K562 (cell line): ENCODE results near the gene NPR3. TPM values are rescaled to one million over a fixed set of nuclear protein-coding genes. Genes with fewer than 3 reads are reported as not detected.

ENCODE experiments used
- ATAC-seq: fragments of 200-7000 bp; cut with Tn5 transposase; 3 replicates; pipeline ENCODE4 v1.9.1; 2020; ENCODE audit warnings: moderate library complexity
- BruUV-seq: library from RNA; stranded (reverse); fragments of 400-500 nt; replicated peaks from 2 replicates; lab custom pipeline; 2021; lab: Mats Ljungman, UMichigan
- CTCF ChIA-PET: fragments of 300-600 bp; formaldehyde crosslinking; extraction: SDS; loops from one replicate; lab custom pipeline; 2021; ENCODE audit warnings: low intra/inter-chr PET ratio; lab: Yijun Ruan, JAX
- POLR2A ChIA-PET: fragments of 300-600, 350-650 bp; sonication (Branson Sonifier 250); formaldehyde crosslinking; extraction: SDS; loops from one replicate; lab custom pipeline; 2021; ENCODE audit warnings: antibody characterized with exemption, inconsistent platforms; lab: Yijun Ruan, JAX
- DNase-seq, 4 experiments: peaks; one replicate each; pipeline versions ENCODE4 v3.0.0 to v3.0.0-alpha.2; 2011 to 2018; ENCODE audit warnings: low spot score in 3 of 4, mixed read lengths in 3 of 4; ENCODE audit errors: extremely low read depth in 1 of 4
- FAIRE-seq: peaks from 2 replicates; lab custom pipeline; 2011; peaks lifted over from hg19 to GRCh38; lab: Jason Lieb, UNC
- H2AFZ ChIP-seq: 2 replicates; pipeline ENCODE4 v1.6.0; 2011; ENCODE audit warnings: low read depth, low read length, control low read depth, inconsistent platforms
- H3K27ac ChIP-seq: fragments of 200-600 bp; 3 replicates; pipeline ENCODE4 v1.8.0; 2011; ENCODE audit warnings: low read depth, mild to moderate bottlenecking, control low read depth, inconsistent platforms, low read length, moderate library complexity, mixed read lengths; ENCODE audit errors: extremely low read depth
- H3K27me3 ChIP-seq, 2 experiments: fragments of 300-600 bp in 1 of 2; 2 replicates in 1 of 2; 3 replicates in 1 of 2; pipeline versions ENCODE4 v1.6.0 to v1.8.0; 2011; ENCODE audit warnings: inconsistent platforms in 2 of 2, low read length in 2 of 2, mild to moderate bottlenecking in 1 of 2, mixed read lengths in 1 of 2, moderate library complexity in 1 of 2; ENCODE audit not compliant: control insufficient read depth in 2 of 2, insufficient read depth in 2 of 2
- H3K36me3 ChIP-seq: fragments of 300-600 bp; 3 replicates; pipeline ENCODE4 v1.8.0; 2011; ENCODE audit warnings: mild to moderate bottlenecking, low read length, inconsistent platforms; ENCODE audit not compliant: control insufficient read depth, insufficient read depth
- H3K4me1 ChIP-seq, 2 experiments: fragments of 200-600 bp in 1 of 2; replicated peaks in 1 of 2; 2 replicates in 1 of 2; 3 replicates in 1 of 2; pipeline versions ENCODE4 v1.5.1 to v1.8.0; 2011; ENCODE audit warnings: inconsistent platforms in 2 of 2, low read length in 2 of 2, mild to moderate bottlenecking in 1 of 2, mixed read lengths in 1 of 2, moderate library complexity in 1 of 2; ENCODE audit not compliant: control insufficient read depth in 2 of 2, insufficient read depth in 2 of 2
- H3K4me2 ChIP-seq: 2 replicates; pipeline ENCODE4 v1.6.1; 2011; ENCODE audit warnings: low read length, control low read depth, inconsistent platforms, mixed read lengths; ENCODE audit not compliant: insufficient read depth
- H3K4me3 ChIP-seq: fragments of 200-600 bp; sonication (generic), shearing (Covaris generic); 2 replicates; pipeline ENCODE4 v1.5.1; 2016; ENCODE audit warnings: control low read depth, inconsistent platforms
- H3K79me2 ChIP-seq: fragments of 200-600 bp; 3 replicates; pipeline ENCODE4 v1.8.0; 2011; ENCODE audit warnings: low read length, inconsistent platforms; ENCODE audit not compliant: control insufficient read depth, insufficient read depth
- H3K9ac ChIP-seq, 2 experiments: 2 replicates each; pipeline versions ENCODE4 v1.6.0 to v1.6.1; 2011; ENCODE audit warnings: low read depth in 2 of 2, low read length in 2 of 2, control low read depth in 1 of 2, inconsistent platforms in 1 of 2, mild to moderate bottlenecking in 1 of 2, mixed read lengths in 1 of 2; ENCODE audit not compliant: insufficient read depth in 1 of 2
- H3K9me1 ChIP-seq: one replicate; pipeline ENCODE4 v1.6.0; 2011; ENCODE audit warnings: inconsistent platforms, mild to moderate bottlenecking, low read length, moderate library complexity; ENCODE audit not compliant: control insufficient read depth, insufficient read depth
- H3K9me3 ChIP-seq: replicated peaks from 2 replicates; pipeline ENCODE4 v1.5.1; 2011; ENCODE audit warnings: low read depth, low read length, inconsistent platforms; ENCODE audit not compliant: control insufficient read depth, insufficient read depth
- H4K20me1 ChIP-seq: replicated peaks from 2 replicates; pipeline ENCODE4 v1.6.1; 2011; ENCODE audit warnings: low read length, inconsistent platforms, mixed read lengths; ENCODE audit not compliant: control insufficient read depth, insufficient read depth
- CEBPB ChIP-seq: fragments of 450-650 bp; IDR thresholded peaks from 2 replicates; pipeline ENCODE4 v1.6.1; 2016; ENCODE audit warnings: missing genetic modification characterization, missing compliant biosample characterization
- CEBPG ChIP-seq, 3 experiments: fragments of 200-800 bp in 1 of 3; sonication (Bioruptor generic) in 1 of 3; sonication (generic) in 1 of 3; formaldehyde crosslinking in 1 of 3; IDR thresholded peaks in 2 of 3; conservative IDR thresholded peaks in 1 of 3; 2 replicates each; pipeline versions ENCODE4 v1.6.1 to v1.8.0; 2016 to 2022; ENCODE audit warnings: missing compliant biosample characterization in 2 of 3, missing genetic modification characterization in 2 of 3, mild to moderate bottlenecking in 1 of 3, missing genetic modification reagents in 1 of 3
- LARP7 ChIP-seq: fragments of 450-650 bp; IDR thresholded peaks from 2 replicates; pipeline ENCODE4 v1.6.1; 2016
- ZNF347 ChIP-seq: fragments of 450-650 bp; formaldehyde crosslinking; IDR thresholded peaks from 2 replicates; pipeline ENCODE4 v1.4.0; 2020; ENCODE audit warnings: low read depth, mild to moderate bottlenecking, moderate library complexity
- in situ Hi-C: fragments of 300-500 bp; cut with MboI; formaldehyde crosslinking; loops from 4 replicates; pipeline ENCODE4 v1.15.0; 2018; ENCODE audit warnings: inconsistent platforms, mixed read lengths
- intact Hi-C: fragments of 100-400 bp; cut with micrococcal nuclease; formaldehyde crosslinking; loops from 2 replicates; pipeline ENCODE4 v1.14.2; 2022
- polyA plus RNA-seq, 8 experiments: library from polyadenylated mRNA; depleted of rRNA in 4 of 8; stranded (reverse) in 5 of 8; unstranded in 3 of 8; fragments of >200 nt; fragmentation: Nextera tagmentation in 2 of 8; fragmentation: Illumina TruSeq in 1 of 8; extraction: Ambion mirVana in 2 of 8; extraction: Trizol in 1 of 8; gene quantifications; 2 replicates each; pipeline versions ENCODE4 v1.2.1 to v1.2.3, GENCODE V29; 2011 to 2014; ENCODE audit warnings: inconsistent platforms in 1 of 8, missing spikeins in 1 of 8
- total RNA-seq, 7 experiments: library from RNA; depleted of rRNA in 6 of 7; stranded (reverse); fragments of >200 nt in 6 of 7; fragmentation: Illumina TruSeq in 2 of 7; extraction: Trizol in 2 of 7; gene quantifications; 2 replicates each; pipeline versions ENCODE4 v1.2.1 to v1.2.3, GENCODE V29; 2011 to 2021; ENCODE audit warnings: low replicate concordance in 1 of 7
- TF ChIP-seq, protein P1 (sequence below): fragments of 250-450 bp; sonication (Bioruptor Pico); IDR thresholded peaks from 2 replicates; pipeline ENCODE4 v1.4.0; 2020; ENCODE audit warnings: mild to moderate bottlenecking, moderate library complexity, borderline replicate concordance
- TF ChIP-seq, protein P2 (sequence below): fragments of 450-650 bp; conservative IDR thresholded peaks from 2 replicates; pipeline ENCODE4 v1.6.1; 2016; ENCODE audit warnings: missing genetic modification characterization, low read depth, mild to moderate bottlenecking, missing compliant biosample characterization, moderate library complexity
- TF ChIP-seq, protein P3 (sequence below): IDR thresholded peaks from 3 replicates; pipeline ENCODE4 v1.6.1; 2011; ENCODE audit warnings: borderline replicate concordance, mild to moderate bottlenecking, moderate library complexity; ENCODE audit not compliant: insufficient read length; ENCODE audit errors: extremely low read depth

NPR3 gene
- total and polyA plus RNA-seq, 9 of the 15 experiments (the other 6 are each of a cell fraction or from before 2014, with no cell fraction given): 0.01 to 0.11 (median 0.04) TPM; not detected in 2

DNA sequence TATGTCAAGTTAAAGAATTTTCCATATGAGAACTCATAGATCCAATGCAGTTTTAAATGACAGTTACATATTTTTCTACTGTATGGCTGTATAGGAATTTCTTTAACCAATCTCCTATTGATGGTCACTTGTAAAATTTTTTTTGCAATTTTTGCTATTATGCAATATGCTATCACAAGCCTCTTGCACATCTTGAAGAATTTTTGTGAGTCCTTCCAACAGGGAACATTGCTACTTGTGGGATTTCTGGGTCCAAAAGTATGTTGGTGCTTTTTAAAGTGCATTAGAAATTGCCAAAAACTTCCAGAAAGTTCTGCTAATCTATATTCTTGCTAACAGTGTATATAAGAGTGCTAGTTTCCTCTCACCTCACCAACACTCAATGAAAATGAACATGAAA is 65.1 kb downstream of the NPR3 start:
- no peaks in the 10 kb centered on the region for H3K36me3 ChIP-seq
- H3K9me1 ChIP-seq: no peaks in the 10 kb centered on the region
- ATAC-seq (no peak), DNase-seq (no peak), FAIRE-seq (no peak)
- no TSS peak for BruUV-seq
- intact Hi-C loops (no loop called here), in situ Hi-C loops (no loop called here)
- no peak overlapping the region for H3K9ac ChIP-seq
- no peak overlapping the region for H3K4me2 ChIP-seq
- no peaks in the 10 kb centered on the region for H3K9me3 ChIP-seq
- no peaks in the 10 kb centered on the region for H3K27me3 ChIP-seq
- ChIA-PET CTCF (no interaction called here), POLR2A (no interaction called here)
- H3K27ac ChIP-seq: no peak overlapping the region
- TF ChIP-seq ZNF347 (CRISPR knock-in tag) (no peak), LARP7 (no peak), CEBPB (tag) (peak; percentile 25; the same call in 1 of the 2 replicates), CEBPG (CRISPR knock-in tag; IDR thresholded peaks at IDR 0.05) (no peak), CEBPG (tag; conservative IDR thresholded peaks at IDR 0.05 in 1 of 2, IDR thresholded peaks at IDR 0.05 in 1 of 2) (peak in 1 of 2 experiments; percentile 42; a peak in 1 of 4 replicates)
- TF ChIP-seq, protein P1, sequence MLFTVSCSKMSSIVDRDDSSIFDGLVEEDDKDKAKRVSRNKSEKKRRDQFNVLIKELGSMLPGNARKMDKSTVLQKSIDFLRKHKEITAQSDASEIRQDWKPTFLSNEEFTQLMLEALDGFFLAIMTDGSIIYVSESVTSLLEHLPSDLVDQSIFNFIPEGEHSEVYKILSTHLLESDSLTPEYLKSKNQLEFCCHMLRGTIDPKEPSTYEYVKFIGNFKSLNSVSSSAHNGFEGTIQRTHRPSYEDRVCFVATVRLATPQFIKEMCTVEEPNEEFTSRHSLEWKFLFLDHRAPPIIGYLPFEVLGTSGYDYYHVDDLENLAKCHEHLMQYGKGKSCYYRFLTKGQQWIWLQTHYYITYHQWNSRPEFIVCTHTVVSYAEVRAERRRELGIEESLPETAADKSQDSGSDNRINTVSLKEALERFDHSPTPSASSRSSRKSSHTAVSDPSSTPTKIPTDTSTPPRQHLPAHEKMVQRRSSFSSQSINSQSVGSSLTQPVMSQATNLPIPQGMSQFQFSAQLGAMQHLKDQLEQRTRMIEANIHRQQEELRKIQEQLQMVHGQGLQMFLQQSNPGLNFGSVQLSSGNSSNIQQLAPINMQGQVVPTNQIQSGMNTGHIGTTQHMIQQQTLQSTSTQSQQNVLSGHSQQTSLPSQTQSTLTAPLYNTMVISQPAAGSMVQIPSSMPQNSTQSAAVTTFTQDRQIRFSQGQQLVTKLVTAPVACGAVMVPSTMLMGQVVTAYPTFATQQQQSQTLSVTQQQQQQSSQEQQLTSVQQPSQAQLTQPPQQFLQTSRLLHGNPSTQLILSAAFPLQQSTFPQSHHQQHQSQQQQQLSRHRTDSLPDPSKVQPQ (CRISPR knock-in tag): no peak
- TF ChIP-seq, protein P2, sequence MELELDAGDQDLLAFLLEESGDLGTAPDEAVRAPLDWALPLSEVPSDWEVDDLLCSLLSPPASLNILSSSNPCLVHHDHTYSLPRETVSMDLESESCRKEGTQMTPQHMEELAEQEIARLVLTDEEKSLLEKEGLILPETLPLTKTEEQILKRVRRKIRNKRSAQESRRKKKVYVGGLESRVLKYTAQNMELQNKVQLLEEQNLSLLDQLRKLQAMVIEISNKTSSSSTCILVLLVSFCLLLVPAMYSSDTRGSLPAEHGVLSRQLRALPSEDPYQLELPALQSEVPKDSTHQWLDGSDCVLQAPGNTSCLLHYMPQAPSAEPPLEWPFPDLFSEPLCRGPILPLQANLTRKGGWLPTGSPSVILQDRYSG (tag): no peak
- TF ChIP-seq, protein P3, sequence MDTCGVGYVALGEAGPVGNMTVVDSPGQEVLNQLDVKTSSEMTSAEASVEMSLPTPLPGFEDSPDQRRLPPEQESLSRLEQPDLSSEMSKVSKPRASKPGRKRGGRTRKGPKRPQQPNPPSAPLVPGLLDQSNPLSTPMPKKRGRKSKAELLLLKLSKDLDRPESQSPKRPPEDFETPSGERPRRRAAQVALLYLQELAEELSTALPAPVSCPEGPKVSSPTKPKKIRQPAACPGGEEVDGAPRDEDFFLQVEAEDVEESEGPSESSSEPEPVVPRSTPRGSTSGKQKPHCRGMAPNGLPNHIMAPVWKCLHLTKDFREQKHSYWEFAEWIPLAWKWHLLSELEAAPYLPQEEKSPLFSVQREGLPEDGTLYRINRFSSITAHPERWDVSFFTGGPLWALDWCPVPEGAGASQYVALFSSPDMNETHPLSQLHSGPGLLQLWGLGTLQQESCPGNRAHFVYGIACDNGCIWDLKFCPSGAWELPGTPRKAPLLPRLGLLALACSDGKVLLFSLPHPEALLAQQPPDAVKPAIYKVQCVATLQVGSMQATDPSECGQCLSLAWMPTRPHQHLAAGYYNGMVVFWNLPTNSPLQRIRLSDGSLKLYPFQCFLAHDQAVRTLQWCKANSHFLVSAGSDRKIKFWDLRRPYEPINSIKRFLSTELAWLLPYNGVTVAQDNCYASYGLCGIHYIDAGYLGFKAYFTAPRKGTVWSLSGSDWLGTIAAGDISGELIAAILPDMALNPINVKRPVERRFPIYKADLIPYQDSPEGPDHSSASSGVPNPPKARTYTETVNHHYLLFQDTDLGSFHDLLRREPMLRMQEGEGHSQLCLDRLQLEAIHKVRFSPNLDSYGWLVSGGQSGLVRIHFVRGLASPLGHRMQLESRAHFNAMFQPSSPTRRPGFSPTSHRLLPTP: no peak
- no peaks in the 10 kb centered on the region for H3K4me1 ChIP-seq
- H2AFZ ChIP-seq: no peak overlapping the region
- no peak overlapping the region for H3K4me3 ChIP-seq
- H4K20me1 ChIP-seq: no peaks in the 10 kb centered on the region
- H3K79me2 ChIP-seq: no peaks in the 10 kb centered on the region
